HG02798 (cell line): ENCODE results near the gene CCDC187.

Experiments
- ATAC-seq: cut with Tn5 transposase; IDR thresholded peaks from one replicate; pipeline ENCODE4 v1.9.1; 2021; ENCODE audit warnings: mild to moderate bottlenecking; ENCODE audit not compliant: unreplicated experiment, poor library complexity

CCDC187 gene

DNA sequence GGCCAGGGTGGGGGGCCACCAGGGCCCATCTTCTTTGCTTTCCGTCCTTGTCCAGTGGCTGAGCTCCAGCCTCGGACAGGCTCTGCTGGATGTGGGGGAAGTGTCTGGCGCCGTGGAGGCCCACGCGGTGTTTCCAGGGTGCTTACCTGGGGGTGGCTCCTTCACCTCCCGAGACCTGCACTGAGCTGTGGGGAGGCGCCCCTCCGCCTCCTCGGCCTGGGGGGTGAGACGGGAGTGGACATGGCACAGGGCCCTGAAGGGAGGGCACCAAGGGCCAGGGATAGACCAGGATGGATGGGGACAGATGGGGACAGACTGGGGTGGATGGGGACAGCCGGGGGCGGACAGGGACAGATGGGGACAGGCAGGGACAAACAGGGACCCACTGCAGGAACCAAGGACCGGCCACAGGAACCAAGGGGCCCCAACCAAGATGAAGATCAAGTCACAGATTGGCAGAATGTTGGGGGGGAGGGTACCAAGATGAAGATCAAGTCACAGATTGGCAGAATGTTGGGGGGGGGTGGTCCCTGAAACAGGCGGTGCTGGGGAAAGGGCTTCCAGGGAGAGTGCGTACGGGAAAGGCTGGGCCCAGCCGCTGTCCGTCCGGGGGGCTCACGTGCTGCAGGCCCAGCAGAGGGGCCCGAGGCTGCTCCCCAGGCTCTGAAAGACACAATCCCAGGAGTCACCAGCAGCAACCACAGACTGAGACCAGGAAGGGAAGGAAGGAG, 44.9 kb downstream of the CCDC187 start:
- no peak for ATAC-seq

DNA sequence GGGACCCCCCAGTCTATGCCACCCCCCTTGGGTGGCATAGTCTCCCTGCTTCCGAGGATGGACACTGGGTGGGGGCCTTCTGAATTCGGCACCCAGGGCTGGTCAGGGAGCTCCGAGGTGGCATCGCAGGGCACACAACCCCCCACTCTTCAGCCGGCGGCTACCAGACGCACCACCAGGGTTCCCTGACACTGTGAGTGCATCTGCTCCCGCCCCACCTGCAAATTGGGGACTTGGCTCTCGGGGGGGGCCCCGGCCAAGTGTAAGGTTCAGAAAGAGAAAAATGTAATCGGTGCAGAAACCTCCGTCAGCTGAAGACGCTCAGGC, 45.6 kb downstream of the CCDC187 start:
- no peak for ATAC-seq

DNA sequence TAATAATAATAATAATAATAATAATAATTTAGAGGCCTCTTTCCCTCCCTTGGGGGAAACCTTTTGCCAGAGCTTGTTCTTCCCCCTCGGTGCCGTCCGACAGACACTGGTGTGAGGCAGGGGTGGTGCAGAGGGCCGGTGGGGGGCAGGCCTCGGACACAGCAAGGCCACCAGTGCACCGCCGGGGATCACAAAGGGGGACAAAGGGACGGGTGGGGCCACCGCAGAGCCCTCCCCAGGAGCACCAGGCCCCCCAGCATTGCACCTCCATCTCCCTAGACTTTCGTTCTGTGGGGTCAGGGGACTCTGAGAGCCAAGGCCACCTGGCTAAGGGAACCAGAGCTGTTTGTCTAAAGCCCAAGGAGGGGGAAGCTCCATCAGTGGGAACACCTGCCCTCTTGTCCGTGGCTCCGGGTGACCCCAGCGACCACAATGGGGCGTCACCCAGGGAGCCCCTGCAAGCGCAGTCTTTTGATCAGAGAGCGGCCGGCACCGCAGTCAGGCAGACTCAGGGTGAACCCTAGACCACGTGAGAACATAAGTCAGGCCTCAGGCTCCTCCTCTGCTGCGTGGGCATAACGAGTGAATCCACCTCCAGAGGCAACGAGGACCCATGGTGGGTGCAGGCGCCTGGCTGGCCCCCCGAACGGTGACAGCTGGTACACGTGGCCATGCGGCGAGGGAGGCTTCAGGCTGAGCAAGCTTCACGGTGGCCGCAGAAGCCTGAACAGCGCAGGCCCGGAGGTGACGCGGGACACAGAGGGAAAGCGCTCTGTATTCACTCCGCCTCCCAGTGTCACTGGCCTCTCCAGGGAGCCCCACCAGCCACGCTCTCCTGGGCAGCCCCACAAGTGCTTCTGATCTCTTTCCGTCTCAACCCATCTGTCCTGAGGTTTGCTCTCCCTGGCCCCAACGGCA, 46.3 kb downstream of the CCDC187 start:
- no peak for ATAC-seq

DNA sequence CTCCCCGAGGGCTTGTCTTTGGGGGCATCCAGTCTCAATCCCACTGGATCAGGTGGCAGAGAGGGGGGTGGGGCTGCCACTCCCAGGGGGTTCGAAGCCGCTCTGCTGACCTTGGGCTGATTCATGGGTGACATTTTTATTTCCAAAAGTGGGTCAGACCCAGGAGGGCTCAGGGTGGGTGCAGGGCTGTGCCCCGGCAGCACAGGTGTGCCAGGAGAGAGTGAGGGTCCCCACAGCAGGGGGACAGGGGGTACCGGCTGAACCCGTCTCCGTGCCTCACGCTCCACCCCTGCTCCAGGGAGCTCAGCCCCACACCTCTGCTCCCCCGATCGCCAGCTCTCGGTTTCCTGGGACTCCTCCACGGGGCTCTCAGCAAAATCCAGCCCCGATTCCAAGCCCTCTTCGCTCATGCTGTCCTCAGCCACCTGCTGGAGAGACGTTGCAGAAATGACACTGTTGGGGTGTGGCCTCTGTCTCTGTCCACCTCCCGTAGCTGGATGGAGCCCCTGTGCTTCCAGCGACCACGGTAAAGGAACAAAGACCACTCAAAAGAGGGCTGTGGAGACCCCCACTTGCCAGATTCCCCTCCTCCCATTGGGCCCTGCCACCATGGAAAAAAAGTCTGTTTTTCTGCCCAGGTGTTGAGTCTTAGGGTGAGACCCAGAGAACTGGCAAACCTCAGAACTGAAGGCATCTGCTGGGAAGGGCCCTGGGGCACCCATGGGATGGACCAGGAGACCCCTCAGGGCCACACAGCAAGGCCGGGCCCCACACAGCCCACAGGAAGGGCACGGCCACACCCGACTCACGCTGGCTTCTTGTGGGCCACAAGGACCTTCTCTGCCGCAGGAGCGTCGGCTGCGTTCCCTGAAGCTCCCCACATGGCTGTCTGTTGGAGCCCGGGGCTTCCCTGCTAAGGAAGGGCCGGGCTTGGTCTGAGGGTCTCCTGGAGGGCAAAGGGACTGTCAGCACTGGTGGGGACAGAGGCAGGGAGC, 47.7 kb downstream of the CCDC187 start:
- ATAC-seq = no peak

DNA sequence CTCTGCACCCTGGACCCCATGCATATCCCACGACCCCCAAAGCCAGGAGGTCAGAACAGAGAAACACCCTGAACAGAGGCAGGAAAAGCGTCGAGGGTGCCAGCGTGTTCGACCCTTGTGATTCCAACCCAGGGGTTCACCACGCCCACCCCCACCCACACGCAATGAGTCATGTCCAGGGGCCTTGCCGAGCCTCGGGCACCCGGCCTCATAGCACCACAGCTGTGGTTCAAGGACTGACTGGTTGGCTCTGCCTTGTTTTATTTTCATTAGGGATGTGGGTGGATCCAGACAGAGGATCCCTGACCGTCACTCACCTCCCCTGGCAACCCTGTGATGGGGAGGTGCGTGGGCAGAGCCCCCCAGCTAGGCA, 48.7 kb downstream of the CCDC187 start:
- ATAC-seq = no peak

DNA sequence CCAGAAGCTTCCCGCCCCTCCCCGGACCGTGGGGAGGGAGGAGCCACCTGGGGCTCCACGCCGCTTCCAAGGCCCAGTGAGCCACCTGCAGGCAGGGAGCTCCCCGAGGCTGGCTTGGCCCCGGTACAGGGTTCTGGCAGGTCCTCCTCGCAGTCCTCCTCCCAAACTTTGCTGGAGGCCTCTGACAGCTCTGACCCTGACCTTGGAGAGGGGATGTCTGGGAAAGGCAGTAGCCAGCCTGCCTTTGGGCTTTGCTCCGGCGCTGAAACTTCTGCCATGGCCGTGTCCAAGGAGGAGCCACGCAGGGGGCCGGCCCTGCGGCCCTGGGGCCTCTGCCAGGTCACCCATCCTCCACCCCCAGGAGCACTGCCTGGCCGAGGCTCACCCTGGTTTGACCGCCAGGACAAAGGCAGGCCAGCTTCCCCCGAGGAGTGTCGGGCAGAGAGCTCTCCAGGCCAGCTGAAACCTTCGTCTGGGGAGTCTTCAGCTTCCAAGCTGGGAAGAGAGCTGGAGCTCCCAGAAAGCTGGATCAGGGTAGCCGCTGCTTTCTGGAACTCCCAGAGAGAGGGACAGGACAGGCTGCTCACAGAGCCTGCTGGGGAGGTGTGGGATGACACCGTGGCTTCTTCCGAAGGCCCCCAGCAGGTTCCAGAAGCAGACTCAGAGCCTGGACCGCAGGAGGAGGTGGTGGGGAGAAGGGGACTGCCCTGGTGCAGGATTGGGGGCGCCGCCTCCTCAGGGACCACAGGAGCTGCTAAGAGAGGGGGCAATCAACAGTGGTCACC, 49.3 kb downstream of the CCDC187 start:
- no peak for ATAC-seq

DNA sequence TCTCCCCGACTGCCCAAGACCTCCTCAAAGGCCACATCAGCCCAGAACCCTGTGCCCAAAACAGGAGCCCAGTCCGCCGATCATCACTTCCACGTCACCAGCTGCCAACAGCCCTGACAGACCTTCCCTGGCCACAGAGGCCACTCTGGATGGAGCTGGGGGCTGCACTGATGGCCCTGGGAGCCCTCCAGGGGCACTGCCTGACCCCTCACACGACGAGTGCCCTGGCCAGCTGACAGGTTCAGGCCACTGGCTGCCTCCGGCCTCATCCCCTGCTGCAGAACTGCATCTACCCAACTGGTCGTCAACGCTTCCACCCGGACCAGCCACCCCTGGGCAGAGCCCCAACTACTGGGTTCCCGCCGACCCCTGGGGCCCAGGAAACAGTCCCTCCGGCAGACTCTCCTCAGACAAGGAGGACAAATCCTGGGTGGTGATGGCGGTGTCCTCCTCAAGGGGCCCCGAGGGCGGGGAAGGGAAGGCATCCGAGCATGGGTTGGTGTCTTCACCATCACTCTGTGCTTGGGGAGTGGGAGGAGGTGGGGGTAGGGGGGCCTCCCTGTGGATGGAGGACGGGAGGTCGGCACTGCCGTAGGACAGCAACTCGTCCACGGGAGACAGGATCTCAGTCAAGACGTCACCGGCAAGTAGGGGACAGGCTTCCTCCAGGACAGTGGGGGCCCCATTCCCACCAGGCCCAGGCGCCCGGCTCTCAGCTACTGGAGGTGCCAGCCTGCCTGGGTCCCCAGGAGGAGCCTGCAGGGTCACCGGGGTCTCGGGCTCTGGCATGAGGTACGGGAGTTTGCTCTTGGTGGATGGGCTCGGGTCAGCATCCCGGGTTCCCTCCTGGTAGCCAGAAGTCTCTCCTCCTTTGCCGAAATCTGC, 50.4 kb downstream of the CCDC187 start:
- ATAC-seq = no peak

DNA sequence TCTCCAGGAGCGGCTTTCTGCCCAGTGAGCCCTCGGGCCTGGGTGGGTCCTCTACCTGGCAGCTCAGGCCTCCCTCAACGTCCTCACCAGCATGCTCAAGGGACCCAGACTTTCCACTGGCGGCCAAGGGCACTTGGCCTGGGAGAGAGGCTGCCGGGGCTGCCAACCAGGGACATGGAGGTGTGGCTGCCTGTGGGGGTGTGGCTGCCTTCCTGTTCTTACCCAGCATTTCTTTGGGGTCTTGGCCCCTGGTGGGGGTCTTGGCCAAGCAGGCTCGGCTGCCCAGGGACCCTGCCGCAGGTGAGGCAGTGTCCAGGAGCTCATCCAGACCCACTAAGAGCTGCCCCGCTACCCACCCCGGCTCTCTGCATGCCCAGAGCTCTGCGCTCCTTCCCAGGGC, 51.0 kb downstream of the CCDC187 start:
- ATAC-seq = no peak

DNA sequence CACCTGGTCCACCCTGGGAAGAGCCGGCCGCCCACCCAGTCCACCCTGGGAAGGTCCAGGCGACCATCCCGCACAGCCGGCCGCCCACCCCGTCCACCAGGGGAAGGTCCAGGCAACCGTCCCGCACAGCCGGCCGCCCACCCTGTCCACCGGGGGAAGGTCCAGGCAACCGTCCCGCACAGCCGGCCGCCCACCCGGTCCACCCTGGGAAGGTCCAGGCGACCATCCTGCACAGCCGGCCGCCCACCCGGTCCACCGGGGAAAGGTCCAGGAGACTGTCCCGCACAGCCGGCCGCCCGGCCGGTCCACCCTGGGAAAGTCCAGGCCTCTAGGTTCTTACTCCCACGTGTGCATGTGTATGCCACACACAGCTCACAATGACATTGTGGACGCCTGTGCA, 51.6 kb downstream of the CCDC187 start:
- ATAC-seq = no peak

DNA sequence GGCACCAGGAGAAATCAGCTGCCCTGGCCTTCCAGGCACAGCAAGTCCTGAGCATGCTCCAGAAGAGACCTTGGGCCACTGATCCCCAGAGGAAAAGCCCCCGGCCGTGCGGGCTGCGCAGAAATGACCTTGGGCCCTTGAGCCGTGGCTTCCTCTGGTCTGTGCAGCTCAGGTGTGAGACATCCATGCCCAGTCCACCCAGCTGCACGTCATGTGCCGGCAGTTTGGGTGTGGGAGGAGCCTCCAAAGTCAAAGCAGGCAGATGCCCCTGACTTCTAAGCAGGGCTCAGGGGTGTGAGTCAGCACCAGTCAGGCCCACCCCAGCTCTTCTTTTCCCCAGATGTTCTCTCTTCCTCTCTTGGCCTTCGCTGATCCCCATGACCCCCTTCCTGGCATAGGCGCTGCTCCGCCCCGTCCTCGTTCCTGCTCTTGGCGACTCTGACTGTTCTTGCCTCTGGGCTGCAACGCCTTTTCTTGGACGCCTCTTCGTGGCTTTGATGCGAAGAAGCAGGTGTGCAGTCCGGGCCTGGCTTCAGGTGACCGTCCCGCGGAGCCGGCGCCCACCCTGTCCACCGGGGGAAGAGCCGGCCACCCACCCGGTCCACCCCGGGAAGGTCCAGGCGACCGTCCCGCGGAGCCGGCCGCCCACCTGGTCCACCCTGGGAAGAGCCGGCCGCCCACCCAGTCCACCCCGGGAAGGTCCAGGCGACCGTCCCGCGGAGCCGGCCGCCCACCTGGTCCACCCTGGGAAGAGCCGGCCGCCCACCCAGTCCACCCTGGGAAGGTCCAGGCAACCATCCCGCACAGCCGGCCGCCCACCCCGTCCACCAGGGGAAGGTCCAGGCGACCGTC, 52.4 kb downstream of the CCDC187 start:
- no peak for ATAC-seq

DNA sequence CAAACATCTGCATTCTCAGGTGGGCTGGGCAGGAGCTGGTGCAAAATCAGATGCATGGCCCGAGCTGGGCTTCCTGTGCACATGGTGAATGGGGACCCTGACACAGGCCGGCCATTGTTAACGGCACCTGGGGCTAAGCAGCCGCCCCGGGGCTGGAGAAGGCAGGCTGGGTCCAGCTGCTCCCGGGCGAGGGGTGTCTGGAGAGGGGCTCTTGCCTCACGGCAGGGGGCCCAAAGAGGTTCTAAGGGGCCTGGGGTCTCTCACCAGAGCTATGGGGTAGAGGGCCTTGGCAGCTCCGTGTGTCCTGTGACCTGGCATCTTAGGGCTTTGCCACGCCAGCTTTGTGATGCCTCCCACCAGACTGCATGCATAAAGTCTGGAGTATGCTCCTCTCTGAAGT, 53.2 kb downstream of the CCDC187 start:
- ATAC-seq = no peak

DNA sequence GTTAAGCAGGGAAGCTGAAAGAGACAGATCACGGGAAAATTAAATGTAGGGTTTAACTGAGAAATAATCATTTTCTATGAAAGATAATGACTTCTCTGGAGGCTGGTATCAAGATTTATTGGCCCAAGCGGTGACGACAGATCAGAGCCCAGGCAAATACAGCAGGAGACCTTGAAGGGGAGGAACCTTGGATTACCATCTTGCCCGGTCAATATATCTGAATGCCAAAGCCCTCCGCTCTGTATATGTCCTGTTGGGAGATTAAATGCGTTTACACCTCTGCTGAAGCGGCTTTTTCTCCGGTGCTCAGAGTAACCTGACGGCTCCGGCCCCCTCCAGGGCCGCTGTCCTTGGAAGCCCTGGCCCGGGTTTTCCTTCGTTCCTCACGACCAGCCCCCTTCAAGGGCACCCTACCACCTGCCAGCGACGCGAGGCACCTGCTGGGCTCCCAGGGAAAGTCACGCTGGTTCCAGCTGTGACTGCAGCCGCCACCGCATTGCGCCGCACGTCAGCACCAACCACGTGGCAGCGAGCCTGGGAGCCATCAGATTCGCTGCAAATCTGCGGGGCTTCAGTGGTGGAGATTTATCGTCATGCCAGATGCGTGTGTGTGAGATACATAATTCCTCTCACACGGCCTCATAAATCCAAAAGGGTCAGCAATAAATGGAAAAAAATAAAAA, 53.9 kb downstream of the CCDC187 start:
- no peak for ATAC-seq

DNA sequence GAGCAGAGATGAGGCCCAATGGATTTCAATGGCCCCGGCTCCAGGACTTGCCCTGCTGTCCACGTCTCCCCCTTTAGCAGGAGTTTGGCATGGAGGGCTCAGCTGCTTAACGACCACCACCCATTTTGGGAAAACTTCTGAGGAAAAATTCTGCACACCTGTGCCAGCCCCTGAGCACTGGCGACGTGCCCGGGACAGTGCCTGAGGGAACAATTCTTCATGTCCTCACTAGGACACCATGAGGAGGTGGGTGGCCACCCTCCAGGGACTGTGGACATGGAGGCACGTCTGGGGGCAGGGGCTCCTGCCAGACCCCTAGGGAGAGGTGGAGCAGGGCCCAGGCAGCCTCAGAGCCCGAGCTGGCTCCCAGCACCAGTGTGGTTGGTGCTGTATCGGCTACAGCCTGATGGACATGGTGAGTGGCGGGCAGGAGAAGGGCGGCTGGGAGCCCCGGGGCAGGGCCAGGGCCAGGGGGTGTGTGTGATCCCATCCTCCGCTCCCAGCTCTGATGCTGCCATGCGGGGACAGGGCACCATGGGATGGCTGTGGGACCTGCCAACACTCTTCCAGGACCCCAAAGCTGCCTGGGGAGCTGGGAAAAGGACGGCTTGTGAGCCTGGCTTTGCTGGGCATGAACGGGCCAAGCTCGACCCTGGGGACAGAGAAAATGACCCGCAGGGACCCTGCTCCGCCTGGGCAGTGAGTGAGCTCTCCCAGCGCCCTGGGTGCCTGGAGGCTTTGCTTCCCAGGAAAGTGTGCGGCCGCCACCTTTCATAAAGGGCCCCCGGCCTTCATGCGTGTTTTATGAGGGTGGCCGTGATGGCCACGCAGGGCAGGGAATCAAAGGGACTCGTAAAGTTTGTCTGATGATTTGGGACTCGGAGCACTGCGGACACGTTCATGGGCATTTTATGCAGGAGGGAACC, 54.7 kb downstream of the CCDC187 start:
- ATAC-seq = no peak

DNA sequence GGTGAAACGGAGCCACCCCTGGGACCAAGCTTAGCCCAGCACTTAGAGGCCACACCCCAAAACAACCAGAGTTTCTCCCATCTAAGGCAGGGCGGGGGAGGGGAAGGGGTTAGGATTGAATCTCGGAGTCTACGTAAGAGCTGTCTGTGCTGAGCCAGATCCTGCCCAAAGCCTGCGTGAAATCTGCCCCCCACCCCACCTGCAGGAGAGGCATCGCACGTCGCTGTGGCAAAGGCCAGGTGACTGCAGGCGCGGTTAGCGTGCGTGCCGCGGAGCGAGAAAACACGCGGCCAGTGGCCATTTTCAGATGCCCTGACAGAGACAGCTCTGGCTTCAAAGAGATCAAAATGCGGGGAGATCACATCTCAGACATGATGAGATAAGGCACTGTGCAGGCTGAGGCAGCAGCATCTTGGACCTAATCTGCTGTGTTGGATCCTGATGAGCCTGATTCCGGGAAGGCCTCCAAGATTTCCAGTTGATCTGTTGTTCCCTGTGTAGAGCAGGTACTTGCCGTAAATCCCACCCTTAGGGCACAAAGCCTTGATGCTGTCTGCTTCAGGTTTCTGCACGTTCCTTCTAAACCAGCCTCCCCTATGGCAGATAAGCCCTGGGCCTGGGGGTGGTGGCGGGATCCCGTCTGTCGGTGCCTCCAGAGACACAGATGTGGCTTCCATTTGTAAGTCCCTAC, 55.8 kb downstream of the CCDC187 start:
- no peak for ATAC-seq

DNA sequence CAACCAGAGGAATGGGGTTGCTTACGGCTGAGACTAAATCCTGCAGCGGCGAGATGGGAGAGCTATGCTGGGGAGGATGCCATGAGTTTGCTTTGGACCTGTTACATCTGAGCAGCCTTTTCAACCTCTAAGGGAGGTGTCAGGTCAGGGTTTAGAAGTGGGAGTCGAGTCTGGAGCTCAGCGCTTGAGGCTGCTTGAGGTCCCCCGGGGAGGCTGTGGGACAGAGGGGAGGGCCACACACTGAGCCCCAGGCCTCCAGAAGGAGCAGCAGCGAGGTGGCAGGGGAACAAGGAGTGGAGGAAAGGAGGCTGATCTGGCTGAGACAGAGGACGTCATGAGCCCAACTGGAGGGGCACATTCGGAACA, 56.4 kb downstream of the CCDC187 start:
- ATAC-seq = no peak
